ENCODE results near the gene CR1L. TPM values are rescaled to one million over a fixed set of nuclear protein-coding genes. Genes with fewer than 3 reads are reported as not detected.
"Not testable (repeated sequence)": the region's sequence is repeated elsewhere in the genome, so short reads cannot be mapped to it uniquely, and the experiment has no call there.

CR1L gene
- total RNA-seq, 5 donors from 2014 or later (not counting 1 experiment from before 2014, with no cell fraction given), result 0.20 to 0.37 TPM; not detected in 3

GRCh38 chr1:207633699-207634289, 11.1 kb upstream of the CR1L start:
- H3K27me3 Mint-ChIP-seq, result peaks cover 5 to 14% of the 10 kb centered on the region in 2 donors
- ATAC-seq (replicated peaks in 1 of 4); H3K36me3 ChIP-seq (ENCODE audit: control insufficient read depth in 2 of 2, extremely low read depth in 1 of 2, insufficient read depth in 1 of 2, low read length in 1 of 2); H3K4me1 ChIP-seq (ENCODE audit: control insufficient read depth in 1 of 2, extremely low read depth in 1 of 2, insufficient read depth in 2 of 2, low read length in 2 of 2); H3K4me1 Mint-ChIP-seq; H3K36me3 Mint-ChIP-seq; CTCF ChIA-PET; H3K9me3 Mint-ChIP-seq; H3K27ac ChIP-seq (ENCODE audit: low read length); H3K9me3 ChIP-seq; POLR2A ChIA-PET; H3K27me3 ChIP-seq (replicated peaks in 1 of 2; ENCODE audit: control insufficient read depth in 2 of 2, extremely low read depth in 1 of 2, insufficient read depth in 2 of 2, low read length in 1 of 2); DNase-seq; H3K27ac Mint-ChIP-seq; H3K4me3 Mint-ChIP-seq; H3K4me3 ChIP-seq (ENCODE audit: control insufficient read depth in 1 of 2, extremely low read depth in 1 of 2, low read length in 1 of 2): not testable (repeated sequence)
- WGBS (ENCODE audit: insufficient coverage), result 91% methylated on average over 5 of the region's 12 CpGs

GRCh38 chr1:207634293-207634692, 10.6 kb upstream of the CR1L start:
- H3K36me3 Mint-ChIP-seq; H3K27me3 ChIP-seq (replicated peaks in 1 of 2; ENCODE audit: control insufficient read depth in 2 of 2, extremely low read depth in 1 of 2, insufficient read depth in 2 of 2, low read length in 1 of 2); DNase-seq; H3K4me3 Mint-ChIP-seq; CTCF ChIA-PET; H3K27ac ChIP-seq (ENCODE audit: low read length); POLR2A ChIA-PET; H3K36me3 ChIP-seq (ENCODE audit: control insufficient read depth in 2 of 2, extremely low read depth in 1 of 2, insufficient read depth in 1 of 2, low read length in 1 of 2); H3K27ac Mint-ChIP-seq; H3K9me3 Mint-ChIP-seq; H3K4me3 ChIP-seq (ENCODE audit: control insufficient read depth in 1 of 2, extremely low read depth in 1 of 2, low read length in 1 of 2); H3K4me1 Mint-ChIP-seq; H3K4me1 ChIP-seq (ENCODE audit: control insufficient read depth in 1 of 2, extremely low read depth in 1 of 2, insufficient read depth in 2 of 2, low read length in 2 of 2); ATAC-seq (replicated peaks in 1 of 4); H3K9me3 ChIP-seq: not testable (repeated sequence)
- WGBS (ENCODE audit: insufficient coverage), result 75% methylated on average over 2 of the region's 6 CpGs
- H3K27me3 Mint-ChIP-seq, result peaks cover 6 to 16% of the 10 kb centered on the region in 2 donors

- WGBS (ENCODE audit: insufficient coverage), result 63% methylated on average over 6 of the region's 7 CpGs
- H3K4me3 Mint-ChIP-seq, result not testable (repeated sequence)
Measured at GRCh38 chr1:207635569-207636186, 9.3 kb upstream of the CR1L start.

GRCh38 chr1:207638487-207639145, 6.3 kb upstream of the CR1L start:
- H3K27ac ChIP-seq (ENCODE audit: low read length); CTCF ChIA-PET; H3K36me3 ChIP-seq (ENCODE audit: control insufficient read depth in 2 of 2, extremely low read depth in 1 of 2, insufficient read depth in 1 of 2, low read length in 1 of 2); H3K4me3 Mint-ChIP-seq; H3K4me1 ChIP-seq (ENCODE audit: control insufficient read depth in 1 of 2, extremely low read depth in 1 of 2, insufficient read depth in 2 of 2, low read length in 2 of 2); H3K36me3 Mint-ChIP-seq; H3K9me3 ChIP-seq; ATAC-seq (replicated peaks in 1 of 4); H3K4me1 Mint-ChIP-seq; DNase-seq; H3K4me3 ChIP-seq (ENCODE audit: control insufficient read depth in 1 of 2, extremely low read depth in 1 of 2, low read length in 1 of 2); H3K27ac Mint-ChIP-seq; H3K9me3 Mint-ChIP-seq; H3K27me3 ChIP-seq (replicated peaks in 1 of 2; ENCODE audit: control insufficient read depth in 2 of 2, extremely low read depth in 1 of 2, insufficient read depth in 2 of 2, low read length in 1 of 2): not testable (repeated sequence)
- POLR2A ChIA-PET, result interaction anchor here in 1 of 2 donors (0.6 kb wide), 1 partner anchor 1037 kb away, joined by 6 read pairs; no protein-coding TSS in a partner anchor
- 71% methylated on average over 2 of the region's 9 CpGs for WGBS (ENCODE audit: insufficient coverage)
- H3K27me3 Mint-ChIP-seq, result peaks cover 20 to 33% of the 10 kb centered on the region in 2 donors

More at GRCh38 chr1:207635569-207636186, 9.3 kb upstream of the CR1L start:
- H3K27ac Mint-ChIP-seq; H3K27me3 ChIP-seq (replicated peaks in 1 of 2; ENCODE audit: control insufficient read depth in 2 of 2, extremely low read depth in 1 of 2, insufficient read depth in 2 of 2, low read length in 1 of 2); H3K9me3 Mint-ChIP-seq; H3K36me3 Mint-ChIP-seq; CTCF ChIA-PET; H3K9me3 ChIP-seq; DNase-seq; H3K4me3 ChIP-seq (ENCODE audit: control insufficient read depth in 1 of 2, extremely low read depth in 1 of 2, low read length in 1 of 2); H3K36me3 ChIP-seq (ENCODE audit: control insufficient read depth in 2 of 2, extremely low read depth in 1 of 2, insufficient read depth in 1 of 2, low read length in 1 of 2); POLR2A ChIA-PET; H3K27ac ChIP-seq (ENCODE audit: low read length); H3K4me1 Mint-ChIP-seq; ATAC-seq (replicated peaks in 1 of 4); H3K4me1 ChIP-seq (ENCODE audit: control insufficient read depth in 1 of 2, extremely low read depth in 1 of 2, insufficient read depth in 2 of 2, low read length in 2 of 2): not testable (repeated sequence)
- peaks cover 13 to 22% of the 10 kb centered on the region in 2 donors for H3K27me3 Mint-ChIP-seq

- peak in 1 of 4 experiments; percentile 66 for ATAC-seq (replicated peaks in 1 of 4)
- H3K4me1 Mint-ChIP-seq; H3K27me3 ChIP-seq (replicated peaks in 1 of 2; ENCODE audit: control insufficient read depth in 2 of 2, extremely low read depth in 1 of 2, insufficient read depth in 2 of 2, low read length in 1 of 2); H3K4me1 ChIP-seq (ENCODE audit: control insufficient read depth in 1 of 2, extremely low read depth in 1 of 2, insufficient read depth in 2 of 2, low read length in 2 of 2); H3K4me3 Mint-ChIP-seq; H3K27ac ChIP-seq (ENCODE audit: low read length); CTCF ChIA-PET; H3K9me3 Mint-ChIP-seq; H3K9me3 ChIP-seq; POLR2A ChIA-PET; H3K27ac Mint-ChIP-seq; DNase-seq; H3K4me3 ChIP-seq (ENCODE audit: control insufficient read depth in 1 of 2, extremely low read depth in 1 of 2, low read length in 1 of 2); H3K36me3 Mint-ChIP-seq; H3K36me3 ChIP-seq (ENCODE audit: control insufficient read depth in 2 of 2, extremely low read depth in 1 of 2, insufficient read depth in 1 of 2, low read length in 1 of 2): not testable (repeated sequence)
- WGBS (ENCODE audit: insufficient coverage), result 33% methylated on average over 1 of the region's 5 CpGs
- H3K27me3 Mint-ChIP-seq, result peaks cover 20 to 32% of the 10 kb centered on the region in 2 donors
Measured at GRCh38 chr1:207639362-207639761, 5.6 kb upstream of the CR1L start.

GRCh38 chr1:207644166-207644851, 624 bp upstream of the CR1L start:
- no peak overlapping the region for H3K27ac ChIP-seq (ENCODE audit: low read length)
- Mint-ChIP-seq H3K9me3 (no peaks in the 10 kb centered on the region), H3K36me3 (no peaks in the 10 kb centered on the region), H3K27ac (no peak overlapping the region), H3K27me3 (peaks cover 15 to 24% of the 10 kb centered on the region in 2 donors), H3K4me3 (peak overlapping the region; percentile 74 to 79 (median 74)), H3K4me1 (peaks cover 6 to 11% (median 8%) of the 10 kb centered on the region in 3 donors)
- H3K9me3 ChIP-seq, result no peaks in the 10 kb centered on the region
- POLR2A ChIA-PET, result no interaction called here
- ATAC-seq (replicated peaks in 1 of 4), result peak in 1 of 4 experiments; percentile 17
- peak overlapping the region; percentile 58 to 69 for H3K4me3 ChIP-seq (ENCODE audit: control insufficient read depth in 1 of 2, extremely low read depth in 1 of 2, low read length in 1 of 2)
- peaks cover 0 to 13% of the 10 kb centered on the region in 2 experiments for H3K4me1 ChIP-seq (ENCODE audit: control insufficient read depth in 1 of 2, extremely low read depth in 1 of 2, insufficient read depth in 2 of 2, low read length in 2 of 2)
- no peak for DNase-seq
- 52% methylated on average over 3 of the region's 9 CpGs for WGBS (ENCODE audit: insufficient coverage)
- CTCF ChIA-PET, result interaction anchor here in 1 of 2 donors (0.7 kb wide), 1 partner anchor 984 kb away, joined by 4 read pairs; no protein-coding TSS in a partner anchor
- H3K27me3 ChIP-seq (replicated peaks in 1 of 2; ENCODE audit: control insufficient read depth in 2 of 2, extremely low read depth in 1 of 2, insufficient read depth in 2 of 2, low read length in 1 of 2), result peaks cover 0 to 11% of the 10 kb centered on the region in 2 experiments
- no peaks in the 10 kb centered on the region for H3K36me3 ChIP-seq (ENCODE audit: control insufficient read depth in 2 of 2, extremely low read depth in 1 of 2, insufficient read depth in 1 of 2, low read length in 1 of 2)
